Stimulated activated CD4-positive, alpha-beta T cell treated with anti-CD3 and anti-CD28 coated beads, Interleukin-1b, Interleukin-23, amount 100 ng/mL, for 1 hour (primary cell): ENCODE measurements around the gene UTP4.

ENCODE experiments used
- DNase-seq, 2 donors: peaks; one replicate each; pipeline ENCODE4 v3.0.0-alpha.2; 2020; ENCODE audit warnings: low read depth in 2 of 2

The UTP4 gene

DNA sequence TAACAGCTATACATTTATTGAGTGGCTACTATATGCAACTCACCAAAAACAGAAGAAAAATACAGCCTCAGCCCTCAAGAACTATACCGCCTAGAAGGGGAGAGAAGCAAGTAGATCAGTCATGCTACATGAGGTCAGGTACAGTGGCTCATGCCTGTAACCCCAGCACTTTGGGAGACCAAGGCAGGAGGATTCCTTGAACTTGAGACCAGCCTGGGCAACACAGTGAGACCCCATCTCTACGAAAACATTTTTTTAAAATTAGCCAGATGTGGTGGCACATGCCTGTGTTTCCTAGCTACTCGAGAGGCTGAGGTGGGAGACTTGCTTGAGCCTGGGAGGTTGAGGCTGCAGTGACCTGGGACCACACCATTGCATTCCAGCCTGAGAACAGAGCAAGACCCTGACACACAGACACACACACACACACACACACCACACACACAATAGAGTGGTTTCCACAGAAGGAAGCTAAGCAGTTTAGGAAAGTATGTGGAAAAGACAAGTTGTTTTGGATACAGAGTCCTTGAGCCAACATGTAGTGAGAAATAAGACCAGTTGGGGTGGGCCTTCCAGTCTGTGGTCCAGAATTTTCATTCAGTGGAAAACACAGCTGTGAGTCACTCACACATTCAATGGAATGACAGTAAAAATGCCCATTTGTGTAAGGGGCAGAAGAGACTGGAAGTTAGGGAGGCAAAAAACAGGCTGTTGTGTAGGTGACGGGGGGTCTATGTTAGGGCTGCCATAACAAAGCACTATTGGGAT is 43.8 kb downstream of the UTP4 start:
- no peak for DNase-seq

DNA sequence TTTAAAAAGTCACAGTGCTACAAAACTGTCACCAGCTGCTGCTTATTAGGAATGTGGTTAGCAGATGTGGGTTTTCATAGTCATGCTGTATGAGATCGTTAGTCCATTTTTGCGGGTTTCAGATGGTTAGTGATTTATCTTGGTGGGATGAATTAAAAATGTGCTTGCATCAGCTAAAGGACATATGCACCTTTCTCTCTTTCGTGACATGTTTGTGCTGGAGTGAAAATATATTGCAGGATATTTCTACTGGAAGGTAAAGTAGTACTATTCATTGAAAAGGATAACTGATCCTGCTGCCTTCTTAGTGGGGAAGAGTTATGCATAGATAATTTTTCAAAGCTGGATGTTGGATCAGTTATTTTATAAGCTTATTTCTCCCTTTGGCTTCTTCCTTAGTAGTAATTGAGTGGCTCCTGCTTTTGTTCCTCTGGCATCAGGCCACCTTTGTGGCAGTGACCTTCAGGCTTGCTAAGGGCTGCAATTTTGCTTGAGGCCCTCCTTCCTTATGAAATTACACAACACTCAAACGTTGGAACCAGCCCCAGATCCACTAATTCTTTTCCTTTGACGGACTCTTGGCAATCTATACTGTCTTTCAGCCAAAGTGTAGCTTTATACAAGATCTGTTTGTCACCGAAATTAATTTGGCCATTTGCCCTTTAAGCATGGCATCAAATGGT is 47.0 kb downstream of the UTP4 start:
- no peak for DNase-seq

DNA sequence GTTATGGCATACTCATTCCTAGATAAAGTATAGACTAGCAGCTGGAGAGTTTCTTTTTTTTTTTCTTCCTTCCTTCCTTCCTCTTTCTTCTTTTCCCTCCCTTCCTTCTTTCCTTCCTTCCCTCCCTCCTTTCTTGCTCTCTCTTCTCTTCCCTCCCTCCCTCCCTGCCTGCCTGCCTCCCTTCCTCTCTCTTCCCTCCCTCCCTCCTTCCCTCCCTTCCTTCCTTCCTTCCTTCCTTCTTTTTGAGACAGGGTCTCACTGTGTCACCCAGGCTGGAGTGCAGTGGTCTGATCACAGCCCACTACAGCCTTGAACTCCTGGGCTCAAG is 47.5 kb downstream of the UTP4 start:
- no peak for DNase-seq

DNA sequence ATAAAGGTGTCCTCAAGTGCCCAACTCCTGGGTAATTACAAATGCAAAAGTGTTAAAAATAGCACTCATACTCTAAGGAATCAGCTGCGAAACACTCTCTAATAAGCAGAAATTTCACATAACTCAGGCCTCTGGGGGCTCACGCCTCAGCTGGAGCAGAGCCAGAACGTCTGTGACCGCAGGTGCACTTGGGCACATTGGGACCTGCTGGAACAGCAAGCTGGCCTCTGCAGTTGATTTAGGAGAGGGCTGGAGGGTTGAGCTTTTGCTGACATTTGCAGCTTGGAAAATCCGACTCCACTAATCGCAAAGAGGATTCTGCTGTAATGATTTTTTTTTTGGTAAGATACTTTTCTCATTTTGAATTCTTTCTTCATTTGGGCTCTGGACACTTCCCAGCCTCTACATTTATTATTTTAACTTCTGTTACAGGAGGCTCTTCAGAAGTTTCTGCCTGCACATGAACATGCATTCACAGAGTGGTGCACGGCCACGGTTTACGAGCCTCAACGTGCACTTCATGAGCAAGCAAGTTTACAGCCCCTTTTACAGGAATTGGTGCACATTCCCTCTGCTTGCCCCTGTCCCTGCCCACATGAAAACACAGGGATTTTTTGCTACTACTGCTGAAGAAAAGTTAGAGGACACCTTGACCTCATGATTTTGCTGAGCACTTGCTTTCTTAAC is 50.4 kb downstream of the UTP4 start:
- DNase-seq: no peak

DNA sequence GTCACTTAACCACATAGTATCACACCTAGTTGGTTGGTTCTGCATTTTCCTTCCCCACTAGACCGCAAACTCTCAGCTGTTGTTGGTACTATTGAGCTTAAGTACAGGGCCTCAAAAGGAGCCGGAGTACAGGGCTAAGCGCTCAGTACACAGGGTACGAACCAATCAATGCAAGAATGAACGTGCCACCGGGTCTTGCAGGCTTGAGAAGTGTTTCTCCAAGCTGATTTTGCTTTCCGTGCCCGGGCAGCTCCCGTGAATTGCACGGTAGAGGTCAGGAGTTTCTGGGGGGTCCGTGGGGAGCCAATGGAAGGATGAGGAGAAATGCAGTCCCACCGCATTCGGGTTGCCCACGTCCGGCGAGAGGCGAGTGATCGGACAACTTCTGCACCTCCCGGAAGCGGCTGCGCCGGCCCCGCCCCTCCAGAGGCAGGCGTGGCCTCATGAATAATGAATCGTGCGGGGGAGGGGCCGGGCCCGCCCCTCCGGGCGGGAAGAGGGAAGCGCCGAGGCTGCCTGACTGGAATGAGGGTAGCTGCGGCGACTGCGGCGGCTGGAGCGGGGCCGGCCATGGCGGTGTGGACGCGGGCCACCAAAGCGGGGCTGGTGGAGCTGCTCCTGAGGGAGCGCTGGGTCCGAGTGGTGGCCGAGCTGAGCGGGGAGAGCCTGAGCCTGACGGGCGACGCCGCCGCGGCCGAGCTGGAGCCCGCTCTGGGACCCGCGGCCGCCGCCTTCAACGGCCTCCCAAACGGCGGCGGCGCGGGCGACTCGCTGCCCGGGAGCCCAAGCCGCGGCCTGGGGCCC is 54.4 kb downstream of the UTP4 start, which contains the start of gene SNTB2:
Gene SNTB2 (plus strand): TSS at position 523 of the 804 bp plus-strand sequence. CDS start 3 bp downstream, at position 526.
- DNase-seq: peak; percentile 44 to 76

DNA sequence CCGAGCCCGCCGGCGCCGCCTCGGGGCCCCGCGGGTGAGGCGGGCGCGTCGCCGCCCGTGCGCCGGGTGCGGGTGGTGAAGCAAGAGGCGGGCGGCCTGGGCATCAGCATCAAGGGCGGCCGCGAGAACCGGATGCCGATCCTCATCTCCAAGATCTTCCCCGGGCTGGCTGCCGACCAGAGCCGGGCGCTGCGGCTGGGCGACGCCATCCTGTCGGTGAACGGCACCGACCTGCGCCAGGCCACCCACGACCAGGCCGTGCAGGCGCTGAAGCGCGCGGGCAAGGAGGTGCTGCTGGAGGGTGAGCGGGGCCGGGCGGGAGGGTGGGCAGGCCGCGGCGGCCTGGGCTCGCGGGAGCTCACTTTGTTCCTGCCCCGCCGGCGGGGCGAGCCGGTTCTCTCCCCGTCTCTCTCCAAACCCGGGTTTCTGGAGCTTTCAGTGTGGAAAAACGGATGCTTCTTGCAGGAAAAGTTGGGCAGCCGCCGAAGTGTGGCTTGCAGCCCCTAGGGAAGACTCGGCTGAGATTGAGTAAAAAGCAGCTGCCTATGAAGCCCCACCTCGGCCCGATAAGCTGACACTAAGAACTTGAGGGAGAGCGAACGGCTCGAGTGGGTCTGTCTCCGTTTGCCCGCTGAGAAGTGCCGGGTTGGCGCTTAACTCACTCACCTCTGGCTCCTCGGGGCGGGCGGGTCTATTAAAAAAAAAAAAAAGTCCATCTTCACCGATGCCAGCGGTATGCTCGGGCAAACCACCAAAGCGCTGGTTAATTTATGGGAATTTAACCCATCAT is 55.2 kb downstream of the UTP4 start:
- no peak for DNase-seq

DNA sequence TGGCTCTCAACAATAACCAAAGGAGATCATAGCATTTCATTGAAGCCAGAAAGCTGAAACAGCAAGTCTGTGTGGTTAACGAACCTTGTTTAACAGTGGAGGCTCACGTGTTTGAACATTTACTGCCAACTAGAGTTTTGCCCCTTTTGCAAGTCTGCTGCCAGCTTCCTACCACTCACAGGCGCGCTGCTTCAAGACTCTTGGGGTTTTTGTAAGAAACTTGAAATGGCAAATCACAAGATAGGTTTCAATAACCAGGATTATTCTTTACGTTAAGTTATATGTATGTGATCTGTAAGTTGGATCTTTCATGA is 55.7 kb downstream of the UTP4 start:
- no peak for DNase-seq

DNA sequence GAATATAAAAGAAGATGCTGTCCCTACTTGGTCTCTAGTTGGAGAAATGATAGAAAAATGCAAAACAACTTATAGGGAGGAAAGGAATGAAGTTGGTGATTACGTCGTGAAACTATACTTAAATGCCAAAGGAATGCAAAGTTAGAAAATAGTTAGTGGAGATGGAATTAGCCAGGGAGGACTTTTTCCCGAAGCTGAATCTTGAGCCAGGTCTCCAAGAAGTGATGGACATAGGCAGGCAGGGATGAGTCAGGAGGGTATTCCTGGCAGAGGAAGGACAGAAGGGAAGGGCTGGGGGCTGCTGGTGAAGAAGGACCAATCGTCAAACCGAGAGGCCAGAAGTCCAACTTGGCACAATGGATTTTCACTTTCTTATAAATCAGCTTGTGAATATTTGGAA is 56.3 kb downstream of the UTP4 start:
- DNase-seq: no peak

DNA sequence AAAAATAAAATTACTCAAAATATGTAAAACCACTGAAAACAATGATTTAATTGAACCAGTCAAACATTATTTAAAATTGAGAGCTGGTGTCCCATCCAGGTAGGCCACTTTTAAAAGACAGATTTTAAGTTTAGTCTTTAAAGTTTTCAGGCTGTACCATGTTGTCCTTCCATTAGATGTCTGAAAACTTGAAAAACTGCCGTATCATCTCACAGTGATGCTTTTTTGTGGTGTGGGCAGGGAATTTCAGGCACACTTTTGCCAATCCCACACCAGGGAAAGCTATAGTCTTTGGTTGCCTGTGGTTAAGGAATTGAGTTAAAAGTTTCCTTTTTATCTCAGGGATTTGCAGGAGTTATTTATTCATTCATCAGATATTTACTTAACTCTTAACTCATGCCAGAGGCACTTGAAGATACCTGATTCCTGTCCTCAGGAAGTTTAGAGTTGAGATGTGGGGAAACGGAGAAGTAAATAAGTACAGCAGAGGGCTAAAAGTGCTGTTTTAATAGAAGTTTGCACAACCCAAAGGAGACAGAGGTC is 57.7 kb downstream of the UTP4 start:
- DNase-seq: no peak

DNA sequence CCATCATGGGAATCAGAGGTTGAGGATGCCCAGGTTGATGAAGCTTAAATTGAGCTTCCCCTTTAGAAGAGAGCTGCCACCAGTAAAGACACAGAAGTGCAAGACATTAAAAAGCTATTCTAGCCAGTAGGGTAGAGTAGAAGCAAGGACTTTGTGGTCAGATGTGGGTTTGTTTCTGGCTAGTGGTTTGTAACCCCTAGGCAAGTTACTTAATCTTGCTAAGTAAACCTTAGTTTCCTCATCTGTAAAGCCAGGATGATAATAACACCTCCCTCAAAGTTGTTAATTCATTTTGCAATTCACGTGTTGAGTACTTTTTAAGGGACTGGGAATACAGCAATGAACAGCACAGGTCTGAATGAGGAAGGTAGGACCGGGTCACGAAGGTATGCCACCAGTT is 58.1 kb downstream of the UTP4 start:
- no peak for DNase-seq

DNA sequence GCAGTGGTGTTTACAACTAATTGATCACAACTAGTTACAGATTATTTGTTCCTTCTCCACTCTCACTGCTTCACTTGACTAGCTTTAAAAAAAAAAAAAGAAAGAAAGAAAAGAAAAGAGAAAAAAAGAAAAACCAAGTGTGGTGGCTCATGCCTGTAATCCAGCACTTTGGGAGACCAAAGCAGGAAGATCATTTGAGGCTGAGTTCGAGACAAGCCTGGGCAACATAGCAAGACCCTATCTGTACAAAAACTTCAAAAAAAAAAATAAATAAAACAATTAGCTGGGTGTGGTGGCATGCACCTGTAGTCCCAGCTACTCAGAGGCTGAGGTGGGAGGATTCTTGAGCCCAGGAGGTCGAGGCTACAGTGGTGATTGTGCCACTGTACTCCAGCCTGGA is 58.7 kb downstream of the UTP4 start:
- DNase-seq: no peak

DNA sequence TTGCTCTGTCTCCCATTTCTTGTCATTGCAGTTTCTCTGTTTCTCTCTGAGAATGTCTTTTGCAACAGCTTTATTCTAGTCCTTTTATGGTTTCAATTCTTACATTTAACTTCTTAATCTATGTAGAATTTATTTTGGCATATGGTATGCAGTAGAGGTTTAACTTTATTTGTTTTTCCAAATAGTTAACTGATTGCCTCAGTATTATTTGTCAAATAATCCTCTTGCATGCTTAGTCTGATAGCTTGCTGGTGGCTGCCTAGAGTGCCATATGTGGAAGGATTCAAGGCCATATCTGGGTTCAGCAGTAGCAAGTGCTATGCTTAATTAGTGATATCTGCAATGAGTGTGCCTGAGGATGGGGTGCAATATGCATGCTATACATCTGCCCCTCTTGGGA is 61.4 kb downstream of the UTP4 start:
- no peak for DNase-seq

DNA sequence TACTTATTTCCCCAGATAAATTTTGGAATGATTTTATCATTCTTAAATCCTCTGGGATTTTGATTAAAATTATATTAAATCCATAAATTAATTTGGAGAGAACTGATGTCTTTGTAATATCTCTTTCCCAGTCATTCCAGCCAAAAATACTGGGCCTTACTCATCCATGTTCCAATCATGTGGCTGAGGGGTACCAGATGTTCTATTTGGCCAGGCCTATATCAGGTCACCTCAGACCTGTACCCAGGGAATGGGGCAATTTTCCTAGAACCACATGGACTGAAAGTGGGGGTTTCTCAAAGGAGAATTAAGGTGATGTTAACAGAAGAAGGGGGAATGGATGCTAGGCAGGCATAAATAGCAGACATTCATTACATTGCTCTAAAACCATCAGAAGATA is 62.0 kb downstream of the UTP4 start:
- no peak for DNase-seq

DNA sequence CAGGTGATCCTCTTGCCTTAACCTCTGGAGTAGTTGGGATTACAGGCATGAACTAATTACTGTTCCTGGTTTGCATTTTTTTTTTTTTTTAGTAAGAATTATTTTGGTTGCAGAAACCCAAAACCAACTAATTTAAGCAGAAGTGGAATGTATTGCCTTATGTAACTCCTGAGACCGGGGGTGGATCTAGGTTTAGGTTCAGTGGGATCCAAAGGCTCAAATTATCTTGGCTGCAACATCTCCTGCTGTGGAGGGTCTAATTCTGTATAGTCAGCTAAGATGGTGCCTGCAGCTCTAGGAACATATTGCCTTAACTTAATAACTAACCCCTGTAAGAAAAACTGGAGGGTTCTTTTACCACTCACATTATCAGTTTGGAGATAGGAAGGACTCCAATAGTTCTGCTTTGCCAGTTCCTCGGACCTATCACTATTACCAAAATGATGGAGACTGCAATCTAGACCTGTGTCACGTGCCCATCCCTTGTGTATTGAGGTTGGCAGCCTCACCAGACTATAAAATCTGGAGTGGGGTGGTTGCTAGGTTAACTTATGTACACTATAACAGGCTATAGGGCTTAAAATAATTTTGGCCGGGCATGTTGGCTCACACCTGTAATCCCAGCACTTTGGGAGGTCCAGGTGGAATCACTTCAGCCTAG is 63.0 kb downstream of the UTP4 start:
- no peak for DNase-seq

DNA sequence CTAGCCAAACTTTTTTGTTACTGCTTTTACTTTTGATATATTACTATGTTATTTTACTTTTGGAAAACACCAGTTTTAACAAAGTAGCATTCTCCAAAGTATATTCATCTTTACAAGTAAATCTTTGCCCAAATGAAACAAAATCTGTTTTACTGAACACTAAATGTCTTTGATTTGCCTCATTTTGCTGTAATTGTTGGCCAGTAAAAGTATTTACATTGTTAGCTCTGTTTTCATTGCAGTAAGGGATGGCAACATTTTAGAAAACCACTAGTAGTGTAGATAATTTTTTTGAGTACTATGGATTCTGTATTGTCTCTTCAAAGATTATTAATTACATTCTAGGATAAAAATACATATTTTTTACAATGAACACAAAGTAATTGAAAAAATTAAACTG is 65.1 kb downstream of the UTP4 start:
- no peak for DNase-seq

DNA sequence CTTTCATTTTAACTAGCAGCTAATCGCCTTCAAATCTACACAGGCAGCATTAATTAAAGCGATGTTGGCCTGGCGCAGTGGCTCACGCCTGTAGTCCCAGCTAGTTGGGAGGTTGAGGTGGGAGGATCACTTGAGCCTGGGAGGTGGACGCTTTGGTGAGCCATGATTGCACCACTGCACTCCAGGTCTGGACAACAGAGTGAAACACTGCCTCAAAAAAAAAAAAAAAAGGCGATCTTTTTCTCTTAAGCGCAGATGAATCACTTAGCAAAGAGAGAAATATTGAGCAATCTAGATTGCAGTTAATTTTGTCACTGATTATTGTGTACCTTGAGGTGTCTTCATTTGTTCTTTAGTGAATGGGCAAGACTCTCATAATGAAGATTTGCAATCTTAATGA is 66.9 kb downstream of the UTP4 start:
- no peak for DNase-seq

DNA sequence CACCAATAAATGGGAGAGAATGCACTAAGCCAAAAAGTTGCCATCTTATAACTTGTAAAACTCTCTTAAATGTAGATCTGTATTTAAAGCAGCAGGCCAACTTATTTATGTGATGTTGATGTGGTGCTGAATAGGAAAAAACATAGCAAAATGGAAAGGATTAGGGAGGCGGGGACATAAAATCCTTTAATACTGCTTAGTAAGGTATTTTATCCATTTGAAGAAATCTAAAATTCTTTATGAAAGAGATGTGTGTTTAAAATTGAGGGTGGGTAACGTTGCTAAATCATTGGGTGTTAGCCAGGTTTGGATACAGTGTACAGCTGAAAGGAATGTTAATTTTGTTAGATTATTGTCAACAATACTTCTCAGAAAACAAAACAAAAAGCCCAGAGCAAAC is 68.8 kb downstream of the UTP4 start:
- no peak for DNase-seq

DNA sequence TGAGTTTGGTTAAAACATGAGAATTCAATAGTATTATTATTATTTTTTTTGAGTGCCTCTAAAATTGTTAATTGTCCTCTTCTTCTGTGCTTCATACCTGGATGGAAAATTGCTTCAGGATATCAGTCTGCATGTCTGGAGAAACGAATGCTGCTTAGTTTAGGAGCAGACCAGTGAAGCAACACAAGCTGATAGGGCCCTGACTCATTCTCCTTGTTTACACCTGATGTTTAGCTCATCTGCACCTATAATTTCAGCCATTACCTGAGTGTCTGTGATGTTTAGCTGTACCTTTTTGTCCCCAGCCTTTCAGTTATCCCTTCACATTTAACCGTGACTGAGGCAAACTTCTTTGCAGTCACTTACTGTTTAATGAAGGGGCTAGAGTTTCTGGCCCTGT is 69.3 kb downstream of the UTP4 start:
- DNase-seq: no peak

DNA sequence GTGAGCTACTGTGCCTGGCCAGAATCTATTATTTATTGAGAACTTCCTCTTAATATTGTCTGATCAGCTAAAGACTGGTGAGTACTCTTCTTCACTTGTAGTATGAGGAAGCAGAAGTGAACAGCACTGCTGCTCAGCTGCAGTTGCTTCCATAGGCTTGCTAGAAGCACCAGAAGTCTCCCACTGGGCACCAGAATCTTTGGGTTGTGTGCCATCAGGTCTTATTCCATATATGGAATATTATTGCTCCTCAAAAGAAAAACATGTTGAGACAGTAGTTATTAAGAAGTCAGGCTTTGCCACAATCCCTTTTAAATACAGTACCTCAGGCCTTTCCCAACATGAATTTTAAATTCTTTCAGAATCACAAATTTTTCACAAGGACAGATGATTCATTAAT is 71.7 kb downstream of the UTP4 start:
- no peak for DNase-seq

DNA sequence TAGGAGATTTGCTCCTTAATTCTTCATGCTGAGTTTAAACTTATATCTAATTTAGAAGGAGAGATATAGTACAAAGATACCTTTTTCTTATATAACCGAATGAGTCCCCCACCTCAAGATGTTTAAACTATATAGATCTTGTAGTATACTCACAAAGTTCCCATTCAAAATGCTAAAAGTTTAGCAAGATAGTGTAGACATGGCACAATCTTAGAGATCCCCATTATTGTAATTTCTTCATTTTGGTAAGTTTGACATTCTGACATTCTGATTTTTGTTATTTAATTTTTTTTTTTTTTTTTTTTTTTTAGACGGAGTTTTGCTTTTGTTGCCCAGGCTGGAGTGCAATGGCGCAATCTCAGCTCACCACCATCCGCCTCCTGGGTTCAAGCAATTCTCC is 77.3 kb downstream of the UTP4 start:
- no peak for DNase-seq

DNA sequence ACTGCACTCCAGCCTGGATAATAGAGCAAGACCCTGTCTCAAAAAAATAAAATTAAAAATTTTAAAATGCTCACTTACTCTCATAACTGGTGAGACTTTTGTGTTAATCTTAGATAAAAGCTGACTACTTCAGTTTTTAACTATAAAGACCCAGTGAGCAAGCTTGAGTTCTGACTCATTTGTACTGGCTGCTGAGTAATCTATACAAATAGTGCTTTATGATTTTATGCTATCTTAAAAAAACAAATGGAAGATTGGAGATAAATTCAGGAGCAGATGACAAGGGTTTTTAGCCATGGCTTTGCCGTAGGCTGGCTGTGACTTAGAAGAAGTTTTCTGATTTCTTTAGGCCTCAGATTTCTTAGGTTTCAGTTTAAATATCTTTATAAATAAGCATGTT is 85.0 kb downstream of the UTP4 start:
- no peak for DNase-seq
